WTC11 (cell line): ENCODE measurements around the gene CCDC12. TPM values are rescaled to one million over a fixed set of nuclear protein-coding genes. Genes with fewer than 3 reads are reported as not detected.

Experiments used
- ATAC-seq: fragments of 200-7000 bp; cut with Tn5 transposase; 2 replicates; pipeline ENCODE4 v1.10.0; 2021; ENCODE audit warnings: mild to moderate bottlenecking, moderate library complexity
- CTCF ChIA-PET: fragments of 300-600 bp; sonication (Branson Sonifier 250); formaldehyde crosslinking; loops from one replicate; lab custom pipeline; 2021; ENCODE audit warnings: antibody characterized with exemption; lab: Charles Lee
- POLR2A ChIA-PET: fragments of 350-600 bp; sonication (Branson Sonifier 250); formaldehyde crosslinking; loops from one replicate; lab custom pipeline; 2021; ENCODE audit warnings: antibody characterized with exemption; lab: Charles Lee
- DNase-seq: peaks from one replicate; pipeline ENCODE4 v3.0.0; 2021; ENCODE audit warnings: low spot score
- H3K27ac Mint-ChIP-seq: 2 replicates; pipeline ENCODE4 v1.8.0; 2021; ENCODE audit warnings: mixed read lengths
- H3K27me3 Mint-ChIP-seq: 2 replicates; pipeline ENCODE4 v1.8.0; 2021; ENCODE audit warnings: low read depth, mild to moderate bottlenecking, moderate library complexity, mixed read lengths
- H3K36me3 Mint-ChIP-seq: 2 replicates; pipeline ENCODE4 v1.8.0; 2021; ENCODE audit warnings: mixed read lengths
- H3K4me1 Mint-ChIP-seq: 2 replicates; pipeline ENCODE4 v1.8.0; 2022; ENCODE audit warnings: mixed read lengths
- H3K4me3 Mint-ChIP-seq: 2 replicates; pipeline ENCODE4 v1.8.0; 2021; ENCODE audit warnings: mild to moderate bottlenecking, moderate library complexity, mixed read lengths
- H3K9me3 Mint-ChIP-seq: 2 replicates; pipeline ENCODE4 v1.8.0; 2021; ENCODE audit warnings: mixed read lengths
- ATF1 ChIP-seq: sonication (generic); formaldehyde crosslinking; IDR thresholded peaks from 2 replicates; pipeline ENCODE4 v1.8.1; 2023; ENCODE audit warnings: mild to moderate bottlenecking, moderate library complexity, missing genetic modification reagents
- CREB1 ChIP-seq: sonication (generic); formaldehyde crosslinking; IDR thresholded peaks from 2 replicates; pipeline ENCODE4 v1.8.0; 2023; ENCODE audit warnings: mild to moderate bottlenecking, missing genetic modification reagents
- FOXP1 ChIP-seq: sonication (generic); formaldehyde crosslinking; IDR thresholded peaks from 2 replicates; pipeline ENCODE4 v1.8.0; 2022; ENCODE audit warnings: missing genetic modification reagents, mild to moderate bottlenecking, moderate library complexity, borderline replicate concordance
- JAZF1 ChIP-seq: fragments of 250-450 bp; sonication (Bioruptor Pico); IDR thresholded peaks from 2 replicates; pipeline ENCODE4 v1.9.0; 2021; ENCODE audit warnings: moderate library complexity, mild to moderate bottlenecking, inconsistent platforms
- ZBTB21 ChIP-seq: sonication (generic); formaldehyde crosslinking; IDR thresholded peaks from 2 replicates; pipeline ENCODE4 v1.8.1; 2023; ENCODE audit warnings: mild to moderate bottlenecking, missing genetic modification reagents, borderline replicate concordance
- ZNF121 ChIP-seq: sonication (generic); formaldehyde crosslinking; IDR thresholded peaks from 2 replicates; pipeline ENCODE4 v1.8.0; 2023; ENCODE audit warnings: missing genetic modification reagents
- ZNF263 ChIP-seq: sonication (generic); formaldehyde crosslinking; IDR thresholded peaks from 2 replicates; pipeline ENCODE4 v1.8.1; 2022; ENCODE audit warnings: low read depth, mild to moderate bottlenecking, moderate library complexity, missing genetic modification reagents
- total RNA-seq: library from RNA; stranded (reverse); gene quantifications from 3 replicates; pipeline ENCODE4 v1.2.3, GENCODE V29; 2021
- TF ChIP-seq, protein P1 (sequence below): sonication (generic); formaldehyde crosslinking; IDR thresholded peaks from 2 replicates; pipeline ENCODE4 v1.8.0; 2022; ENCODE audit warnings: mild to moderate bottlenecking, missing genetic modification reagents
- TF ChIP-seq, protein P2 (sequence below): sonication (generic); formaldehyde crosslinking; IDR thresholded peaks from 2 replicates; pipeline ENCODE4 v1.8.0; 2022; ENCODE audit warnings: mild to moderate bottlenecking, missing genetic modification reagents
- TF ChIP-seq, protein P3 (sequence below): sonication (generic); formaldehyde crosslinking; IDR thresholded peaks from 2 replicates; pipeline ENCODE4 v1.8.0; 2023; ENCODE audit warnings: missing genetic modification reagents
- TF ChIP-seq, protein P4 (sequence below): sonication (generic); formaldehyde crosslinking; IDR thresholded peaks from 2 replicates; pipeline ENCODE4 v1.8.1; 2023; ENCODE audit warnings: mild to moderate bottlenecking, missing genetic modification reagents
- TF ChIP-seq, protein P5 (sequence below): sonication (generic); formaldehyde crosslinking; IDR thresholded peaks from 2 replicates; pipeline ENCODE4 v1.8.0; 2023; ENCODE audit warnings: mild to moderate bottlenecking, missing genetic modification reagents

The CCDC12 gene
- total RNA-seq, 1 experiment from 2014 or later: 59.1 TPM

DNA sequence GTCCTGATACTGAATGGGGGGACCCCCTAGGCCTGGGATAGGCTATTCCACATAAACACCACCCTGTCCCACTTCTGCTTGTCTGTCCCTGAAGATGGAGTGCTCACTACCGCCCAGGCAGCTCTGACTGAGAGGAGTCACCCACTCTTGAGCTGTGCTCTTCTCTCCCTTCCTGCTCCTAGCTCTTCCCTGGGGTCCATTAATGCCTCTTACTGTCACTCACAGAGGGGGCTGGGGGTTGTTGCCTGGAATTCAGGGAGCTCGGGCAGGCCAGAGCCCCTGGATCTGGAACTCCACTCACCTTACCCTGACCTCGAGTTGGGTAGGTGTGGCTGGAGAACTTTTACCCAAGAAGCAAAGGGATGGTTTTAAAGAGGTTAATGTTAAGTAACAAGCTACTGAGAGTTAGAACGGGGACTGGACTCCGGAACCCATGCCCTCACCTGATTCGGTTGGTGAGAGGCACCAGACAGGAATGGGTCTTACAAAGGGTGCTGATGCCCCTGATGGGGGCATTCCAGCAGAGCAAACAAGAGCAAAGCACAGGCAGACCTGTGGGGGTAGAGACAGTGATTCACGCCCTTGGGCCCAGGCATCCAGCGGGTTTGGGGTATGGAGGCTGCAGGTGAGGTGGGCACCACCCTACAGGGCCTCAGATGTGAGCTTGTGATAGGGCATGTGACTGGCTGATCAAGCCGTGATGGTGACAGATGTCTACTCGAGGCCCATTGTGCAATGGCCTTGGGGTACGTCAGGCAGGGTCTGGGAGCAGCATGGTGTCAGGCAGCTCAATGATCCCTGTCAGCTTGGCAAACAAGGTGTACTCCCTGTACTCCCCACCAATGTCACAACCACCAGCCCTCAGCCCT, 8.3 kb upstream of the CCDC12 start:
- Mint-ChIP-seq H3K4me1 (peaks cover 48% of the 10 kb centered on the region), H3K4me3 (no peak overlapping the region), H3K9me3 (no peaks in the 10 kb centered on the region), H3K36me3 (peaks cover 5% of the 10 kb centered on the region; the same call in 1 of the 2 replicates), H3K27me3 (peaks cover 5% of the 10 kb centered on the region), H3K27ac (no peak overlapping the region)
- ChIA-PET POLR2A (no interaction called here), CTCF (interaction anchor here (0.9 to 2.0 kb wide), 2 partner anchors 49 to 61 kb away, joined by 4 to 5 read pairs; no protein-coding TSS in a partner anchor)
- DNase-seq (no peak), ATAC-seq (no peak)
- TF ChIP-seq, protein P1, sequence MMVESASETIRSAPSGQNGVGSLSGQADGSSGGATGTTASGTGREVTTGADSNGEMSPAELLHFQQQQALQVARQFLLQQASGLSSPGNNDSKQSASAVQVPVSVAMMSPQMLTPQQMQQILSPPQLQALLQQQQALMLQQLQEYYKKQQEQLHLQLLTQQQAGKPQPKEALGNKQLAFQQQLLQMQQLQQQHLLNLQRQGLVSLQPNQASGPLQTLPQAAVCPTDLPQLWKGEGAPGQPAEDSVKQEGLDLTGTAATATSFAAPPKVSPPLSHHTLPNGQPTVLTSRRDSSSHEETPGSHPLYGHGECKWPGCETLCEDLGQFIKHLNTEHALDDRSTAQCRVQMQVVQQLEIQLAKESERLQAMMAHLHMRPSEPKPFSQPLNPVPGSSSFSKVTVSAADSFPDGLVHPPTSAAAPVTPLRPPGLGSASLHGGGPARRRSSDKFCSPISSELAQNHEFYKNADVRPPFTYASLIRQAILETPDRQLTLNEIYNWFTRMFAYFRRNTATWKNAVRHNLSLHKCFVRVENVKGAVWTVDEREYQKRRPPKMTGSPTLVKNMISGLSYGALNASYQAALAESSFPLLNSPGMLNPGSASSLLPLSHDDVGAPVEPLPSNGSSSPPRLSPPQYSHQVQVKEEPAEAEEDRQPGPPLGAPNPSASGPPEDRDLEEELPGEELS (CRISPR knock-in tag): no peak
- no peak for TF ChIP-seq ATF1 (CRISPR knock-in tag)

DNA sequence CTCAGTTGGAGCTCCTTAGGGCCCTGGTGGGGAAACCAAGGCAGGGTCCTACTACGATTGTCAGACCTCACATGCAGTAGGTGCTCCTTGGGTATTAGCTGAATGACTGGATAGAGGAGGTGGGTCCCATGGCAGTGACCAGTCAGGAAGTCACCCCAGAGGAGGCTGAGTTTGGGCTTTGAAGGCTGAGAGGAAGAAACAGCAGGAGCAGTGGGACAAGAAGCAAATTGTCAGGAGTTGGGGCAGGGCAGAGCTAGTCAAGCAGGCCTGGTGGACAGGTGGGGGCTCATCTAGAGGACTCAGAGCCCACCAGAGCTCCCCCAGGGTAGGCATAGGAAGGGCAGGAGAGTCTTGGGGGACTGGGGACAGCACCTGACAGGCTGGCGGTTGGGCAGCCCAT, 6.0 kb upstream of the CCDC12 start:
- Mint-ChIP-seq H3K9me3 (no peaks in the 10 kb centered on the region), H3K4me1 (peaks cover 39% of the 10 kb centered on the region), H3K27ac (no peak overlapping the region), H3K36me3 (no peaks in the 10 kb centered on the region), H3K4me3 (no peak overlapping the region; the same call in 1 of the 2 replicates), H3K27me3 (peaks cover 5% of the 10 kb centered on the region)
- TF ChIP-seq, protein P2, sequence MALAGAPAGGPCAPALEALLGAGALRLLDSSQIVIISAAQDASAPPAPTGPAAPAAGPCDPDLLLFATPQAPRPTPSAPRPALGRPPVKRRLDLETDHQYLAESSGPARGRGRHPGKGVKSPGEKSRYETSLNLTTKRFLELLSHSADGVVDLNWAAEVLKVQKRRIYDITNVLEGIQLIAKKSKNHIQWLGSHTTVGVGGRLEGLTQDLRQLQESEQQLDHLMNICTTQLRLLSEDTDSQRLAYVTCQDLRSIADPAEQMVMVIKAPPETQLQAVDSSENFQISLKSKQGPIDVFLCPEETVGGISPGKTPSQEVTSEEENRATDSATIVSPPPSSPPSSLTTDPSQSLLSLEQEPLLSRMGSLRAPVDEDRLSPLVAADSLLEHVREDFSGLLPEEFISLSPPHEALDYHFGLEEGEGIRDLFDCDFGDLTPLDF: no peak
- TF ChIP-seq, protein P3, sequence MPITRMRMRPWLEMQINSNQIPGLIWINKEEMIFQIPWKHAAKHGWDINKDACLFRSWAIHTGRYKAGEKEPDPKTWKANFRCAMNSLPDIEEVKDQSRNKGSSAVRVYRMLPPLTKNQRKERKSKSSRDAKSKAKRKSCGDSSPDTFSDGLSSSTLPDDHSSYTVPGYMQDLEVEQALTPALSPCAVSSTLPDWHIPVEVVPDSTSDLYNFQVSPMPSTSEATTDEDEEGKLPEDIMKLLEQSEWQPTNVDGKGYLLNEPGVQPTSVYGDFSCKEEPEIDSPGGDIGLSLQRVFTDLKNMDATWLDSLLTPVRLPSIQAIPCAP (CRISPR knock-in tag): no peak
- no peak for TF ChIP-seq ZBTB21 (CRISPR knock-in tag)
- no peak for TF ChIP-seq ZNF121 (CRISPR knock-in tag)
- ChIA-PET CTCF (interaction anchor here (1.0 to 4.2 kb wide), 14 partner anchors 11 to 388 kb away, joined by 3 to 35 read pairs (median 4); partner anchors contain the start of gene SETD2), POLR2A (interaction anchor here (1.0 to 1.7 kb wide), 3 partner anchors 10 to 398 kb away, joined by 3 to 4 read pairs (median 3); partner anchors contain the start of gene PTPN23)
- no peak for ATAC-seq
- no peak for DNase-seq

DNA sequence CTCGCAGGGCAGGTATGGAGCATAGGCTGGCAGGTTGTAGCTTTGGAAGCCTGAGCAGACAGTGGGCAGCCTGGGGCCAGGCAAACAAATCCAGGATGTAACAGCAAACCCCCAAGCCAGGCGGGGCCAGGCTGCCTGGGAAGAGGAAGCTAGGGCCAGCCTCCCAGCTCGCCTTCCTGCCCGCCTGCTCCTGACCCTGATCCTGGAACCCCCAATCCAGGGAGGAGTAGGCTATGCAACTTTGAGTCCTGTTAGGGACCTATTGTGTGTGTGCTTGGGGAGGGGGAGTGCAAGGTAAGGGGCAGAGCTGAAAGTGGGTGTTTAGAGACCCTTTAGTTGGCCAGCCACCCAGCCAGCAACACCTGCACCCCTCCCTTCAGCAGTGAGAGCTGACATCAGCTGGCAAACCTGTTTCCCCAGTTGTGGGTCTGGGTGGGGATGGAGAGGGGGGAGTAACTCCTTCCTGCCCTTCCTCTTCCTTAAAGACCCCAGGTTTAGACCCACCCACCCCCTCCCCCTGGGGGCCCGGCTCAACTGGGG, 5.5 kb upstream of the CCDC12 start:
- CTCF ChIA-PET: interaction anchor here (1.0 to 4.2 kb wide), 14 partner anchors 11 to 389 kb away, joined by 3 to 35 read pairs (median 4); partner anchors contain the start of gene SETD2
- peak; percentile 8 for ATAC-seq
- Mint-ChIP-seq H3K9me3 (no peaks in the 10 kb centered on the region), H3K4me3 (peak overlapping the region; percentile 51), H3K27me3 (peaks cover 5% of the 10 kb centered on the region), H3K36me3 (no peaks in the 10 kb centered on the region), H3K4me1 (peaks cover 36% of the 10 kb centered on the region), H3K27ac (no peak overlapping the region)
- POLR2A ChIA-PET: interaction anchor here (1.0 to 1.7 kb wide), 4 partner anchors 10 to 399 kb away, joined by 3 to 4 read pairs (median 3); partner anchors contain the start of gene PTPN23
- peak; percentile 64 for DNase-seq
- no peak for TF ChIP-seq JAZF1
- TF ChIP-seq ZNF263: 0 out of 2 replicates have a peak, but pooled peaks have one; percentile 0
- TF ChIP-seq CREB1 (CRISPR knock-in tag): no peak
- TF ChIP-seq, protein P4, sequence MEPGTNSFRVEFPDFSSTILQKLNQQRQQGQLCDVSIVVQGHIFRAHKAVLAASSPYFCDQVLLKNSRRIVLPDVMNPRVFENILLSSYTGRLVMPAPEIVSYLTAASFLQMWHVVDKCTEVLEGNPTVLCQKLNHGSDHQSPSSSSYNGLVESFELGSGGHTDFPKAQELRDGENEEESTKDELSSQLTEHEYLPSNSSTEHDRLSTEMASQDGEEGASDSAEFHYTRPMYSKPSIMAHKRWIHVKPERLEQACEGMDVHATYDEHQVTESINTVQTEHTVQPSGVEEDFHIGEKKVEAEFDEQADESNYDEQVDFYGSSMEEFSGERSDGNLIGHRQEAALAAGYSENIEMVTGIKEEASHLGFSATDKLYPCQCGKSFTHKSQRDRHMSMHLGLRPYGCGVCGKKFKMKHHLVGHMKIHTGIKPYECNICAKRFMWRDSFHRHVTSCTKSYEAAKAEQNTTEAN: 0 out of 2 replicates have a peak, but pooled peaks have one; percentile 23
- TF ChIP-seq FOXP1 (CRISPR knock-in tag): peak; percentile 50; the same call in 1 of the 2 replicates
- TF ChIP-seq, protein P5, sequence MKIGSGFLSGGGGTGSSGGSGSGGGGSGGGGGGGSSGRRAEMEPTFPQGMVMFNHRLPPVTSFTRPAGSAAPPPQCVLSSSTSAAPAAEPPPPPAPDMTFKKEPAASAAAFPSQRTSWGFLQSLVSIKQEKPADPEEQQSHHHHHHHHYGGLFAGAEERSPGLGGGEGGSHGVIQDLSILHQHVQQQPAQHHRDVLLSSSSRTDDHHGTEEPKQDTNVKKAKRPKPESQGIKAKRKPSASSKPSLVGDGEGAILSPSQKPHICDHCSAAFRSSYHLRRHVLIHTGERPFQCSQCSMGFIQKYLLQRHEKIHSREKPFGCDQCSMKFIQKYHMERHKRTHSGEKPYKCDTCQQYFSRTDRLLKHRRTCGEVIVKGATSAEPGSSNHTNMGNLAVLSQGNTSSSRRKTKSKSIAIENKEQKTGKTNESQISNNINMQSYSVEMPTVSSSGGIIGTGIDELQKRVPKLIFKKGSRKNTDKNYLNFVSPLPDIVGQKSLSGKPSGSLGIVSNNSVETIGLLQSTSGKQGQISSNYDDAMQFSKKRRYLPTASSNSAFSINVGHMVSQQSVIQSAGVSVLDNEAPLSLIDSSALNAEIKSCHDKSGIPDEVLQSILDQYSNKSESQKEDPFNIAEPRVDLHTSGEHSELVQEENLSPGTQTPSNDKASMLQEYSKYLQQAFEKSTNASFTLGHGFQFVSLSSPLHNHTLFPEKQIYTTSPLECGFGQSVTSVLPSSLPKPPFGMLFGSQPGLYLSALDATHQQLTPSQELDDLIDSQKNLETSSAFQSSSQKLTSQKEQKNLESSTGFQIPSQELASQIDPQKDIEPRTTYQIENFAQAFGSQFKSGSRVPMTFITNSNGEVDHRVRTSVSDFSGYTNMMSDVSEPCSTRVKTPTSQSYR (CRISPR knock-in tag): 0 out of 2 replicates have a peak, but pooled peaks have one; percentile 69
